Measurements from ENCODE around the gene CHGA.

The CHGA gene

DNA sequence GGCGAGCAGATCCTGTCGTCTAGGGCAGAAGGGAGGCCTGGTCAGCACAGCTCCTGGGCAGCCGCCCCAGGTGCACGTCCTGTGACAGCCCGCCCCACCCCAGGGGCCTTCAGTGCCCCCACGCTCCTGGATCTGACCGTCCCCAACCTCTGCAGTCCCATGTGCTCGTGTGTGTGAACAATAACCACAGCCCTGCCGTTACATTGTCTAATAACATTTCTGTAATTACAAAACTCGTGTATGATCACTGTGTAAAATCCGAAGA lies 39.8 kb downstream of the CHGA start:
- DNase-seq, result no peak

DNA sequence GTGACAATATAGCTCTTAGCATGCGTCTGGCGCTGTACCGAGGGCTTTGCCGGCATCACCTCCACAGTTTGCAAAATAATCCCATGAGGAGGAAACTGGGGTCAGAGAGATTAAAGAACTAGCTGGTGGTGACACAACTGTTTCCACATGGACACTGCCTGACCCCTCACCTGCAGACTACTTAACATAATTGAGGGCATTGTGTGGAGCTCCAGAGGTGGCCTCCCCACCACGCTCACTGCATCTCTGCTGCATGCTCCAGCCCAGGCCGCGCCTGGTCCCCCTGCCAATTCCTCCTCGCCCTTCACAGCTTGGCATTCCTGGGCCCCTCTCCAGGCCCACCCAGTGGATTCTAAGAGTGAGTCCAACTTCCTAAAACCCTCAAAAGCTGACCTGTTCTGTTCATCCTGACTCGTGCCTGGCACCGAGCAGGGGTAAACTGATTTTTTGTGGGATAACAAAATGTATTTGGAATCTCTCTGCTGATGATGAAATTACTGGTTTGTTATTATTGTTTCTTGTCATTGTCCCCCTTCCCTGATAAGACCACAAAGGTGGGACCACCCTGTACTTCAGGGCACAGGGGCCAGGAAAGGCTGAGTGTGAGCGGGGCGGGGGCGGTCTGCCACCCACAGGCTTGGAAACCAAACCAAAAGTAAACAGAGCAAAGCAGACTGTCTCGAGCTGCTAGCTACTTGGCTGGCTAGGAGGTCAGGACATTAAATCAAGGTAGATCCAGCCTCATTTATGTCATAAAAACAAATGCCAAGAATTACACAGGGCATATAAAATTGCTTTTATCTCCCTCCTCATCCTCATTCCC lies 40.6 kb downstream of the CHGA start:
- DNase-seq, result no peak

DNA sequence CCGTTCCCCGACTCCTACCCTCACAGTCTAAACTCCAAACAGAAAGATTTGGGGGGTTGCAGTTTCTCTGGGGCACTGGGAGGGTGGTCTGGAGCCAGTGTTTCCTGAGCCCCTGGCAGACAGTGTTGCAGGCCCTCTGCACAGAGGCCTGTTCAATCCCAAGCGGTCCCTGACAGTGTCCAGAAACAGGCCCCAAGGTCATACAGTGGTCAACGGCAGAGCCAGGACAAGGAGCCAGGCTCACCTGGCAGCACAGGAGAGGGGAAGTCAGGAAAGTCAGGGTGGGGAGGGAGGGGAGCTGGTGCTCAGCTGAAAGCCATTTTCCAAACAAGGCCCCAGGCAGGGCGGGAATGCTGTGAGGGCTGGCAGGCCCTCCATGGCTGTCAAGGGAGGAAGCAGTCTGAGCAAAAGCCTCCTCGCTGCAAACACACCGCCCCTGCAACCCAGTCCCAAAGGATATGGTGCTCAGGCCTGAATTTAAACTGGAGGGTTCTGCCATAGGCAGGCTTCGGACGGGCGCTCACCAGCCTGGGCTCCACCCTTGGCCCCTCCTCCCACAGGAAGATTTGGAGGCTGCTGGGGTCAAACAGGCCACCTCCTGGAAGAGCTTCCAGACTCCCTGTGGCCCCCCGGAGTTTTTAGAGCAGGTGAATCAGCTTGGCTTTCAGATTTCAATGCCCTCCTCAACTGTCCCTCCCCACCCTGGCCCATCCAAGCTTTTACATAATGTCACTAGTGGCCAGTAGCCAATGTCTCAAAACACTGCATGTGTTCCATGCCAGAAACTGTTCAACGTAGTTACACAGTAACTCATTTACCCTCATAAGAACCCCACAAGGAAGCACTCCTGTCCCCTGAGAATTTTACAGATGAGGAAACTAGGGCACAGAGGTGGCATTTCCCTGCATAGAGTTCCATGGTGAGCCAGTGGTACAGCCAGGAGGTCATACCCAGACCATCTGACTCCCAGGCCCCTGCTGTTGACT lies 41.5 kb downstream of the CHGA start:
- DNase-seq, result no peak

DNA sequence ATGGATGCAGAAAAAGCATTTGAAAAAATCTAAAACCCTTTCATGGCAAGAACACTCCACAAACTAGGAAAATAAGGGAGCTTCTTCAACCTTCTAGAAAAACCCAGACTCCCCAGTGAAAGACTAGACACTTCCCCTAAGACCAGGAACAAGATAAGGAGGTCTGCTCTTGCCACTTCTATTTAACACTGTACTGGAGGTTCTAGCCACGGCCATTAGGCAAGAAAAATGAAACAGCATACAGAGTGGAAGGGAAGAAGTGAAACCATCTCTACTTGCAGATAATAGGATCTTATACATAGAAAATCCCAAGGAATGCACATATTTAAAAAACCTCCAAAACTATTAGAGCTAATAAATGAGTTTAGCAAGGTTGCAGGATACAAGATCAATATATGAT lies 42.3 kb downstream of the CHGA start:
- no peak for DNase-seq

DNA sequence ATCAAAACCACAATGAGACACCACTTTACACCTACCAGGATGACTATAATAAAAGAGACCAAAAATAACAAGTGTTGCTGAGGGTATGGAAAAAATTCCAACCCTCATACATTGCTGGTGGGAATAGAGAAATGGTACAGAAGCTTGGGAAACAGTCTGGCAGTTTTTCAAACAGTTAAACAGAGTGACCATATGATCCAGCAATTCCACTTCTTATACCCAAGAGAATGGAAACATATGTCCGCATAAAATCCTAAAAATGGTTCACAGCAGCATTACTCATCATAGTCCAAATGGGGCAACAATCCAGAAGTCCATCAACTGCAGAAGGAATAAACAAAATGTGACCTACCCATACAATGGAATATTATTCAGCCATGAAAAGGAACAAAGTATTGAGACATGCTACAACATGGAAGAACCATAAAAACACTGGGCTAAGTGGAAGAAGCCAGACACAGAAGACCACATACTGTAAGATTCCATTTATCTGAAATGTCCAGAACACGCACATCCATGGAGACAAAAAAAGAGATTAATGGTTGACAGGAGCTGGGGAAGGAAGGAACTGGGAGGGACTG lies 44.5 kb downstream of the CHGA start:
- DNase-seq, result no peak

DNA sequence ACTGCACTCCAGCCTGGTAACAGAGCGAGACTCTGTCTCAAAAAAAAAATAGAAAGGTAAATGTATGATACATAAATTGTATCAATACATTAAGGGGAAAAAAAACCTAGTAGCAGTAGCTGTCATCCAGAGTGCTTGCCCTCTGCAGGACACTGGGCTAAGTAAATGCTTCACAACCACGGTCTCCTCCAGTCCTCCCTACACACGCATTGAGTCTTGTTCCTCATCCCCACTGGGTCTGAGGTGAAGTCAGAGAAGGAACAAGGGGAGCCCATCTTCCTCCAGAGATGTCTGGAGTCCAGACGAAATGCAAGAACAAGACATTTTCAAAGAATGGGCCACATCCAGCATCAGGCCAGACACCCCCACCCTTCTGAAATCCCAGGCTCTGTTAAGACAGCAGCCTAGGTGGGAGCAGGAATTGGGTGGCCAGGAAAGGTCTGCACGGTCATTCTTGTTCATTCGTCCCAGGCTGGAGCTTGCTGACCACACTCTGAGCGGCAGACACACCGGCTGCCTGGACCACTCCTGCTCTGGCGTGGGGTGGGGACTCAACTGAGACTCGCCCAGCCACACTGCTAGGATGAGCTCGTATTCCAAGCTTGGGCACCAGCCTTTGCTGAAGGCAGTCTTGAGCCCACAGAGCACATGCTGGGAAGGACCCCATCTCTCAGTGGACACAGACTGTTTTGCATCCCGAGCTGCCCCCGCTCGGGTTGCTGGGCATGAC lies 45.5 kb downstream of the CHGA start:
- no peak for DNase-seq

DNA sequence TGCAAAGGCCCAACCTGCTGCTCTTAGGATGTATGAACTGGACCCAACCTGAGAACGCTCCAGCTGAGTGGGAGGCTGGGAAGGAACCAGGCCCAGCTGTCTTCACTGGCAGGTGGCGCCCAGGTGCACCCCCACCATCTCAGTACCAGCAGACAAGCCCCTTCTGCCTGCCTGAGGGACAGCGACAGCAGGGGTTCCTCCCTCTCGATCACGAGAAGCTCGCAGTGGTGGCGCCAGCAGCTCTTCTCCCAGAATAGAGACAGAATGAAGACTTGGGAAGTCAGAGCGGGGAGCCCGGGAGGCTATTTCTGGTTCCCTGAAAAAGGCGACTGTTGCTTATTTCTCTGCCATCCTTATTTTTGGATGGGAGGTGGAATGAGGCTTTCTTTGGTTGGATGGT lies 46.5 kb downstream of the CHGA start:
- no peak for DNase-seq

DNA sequence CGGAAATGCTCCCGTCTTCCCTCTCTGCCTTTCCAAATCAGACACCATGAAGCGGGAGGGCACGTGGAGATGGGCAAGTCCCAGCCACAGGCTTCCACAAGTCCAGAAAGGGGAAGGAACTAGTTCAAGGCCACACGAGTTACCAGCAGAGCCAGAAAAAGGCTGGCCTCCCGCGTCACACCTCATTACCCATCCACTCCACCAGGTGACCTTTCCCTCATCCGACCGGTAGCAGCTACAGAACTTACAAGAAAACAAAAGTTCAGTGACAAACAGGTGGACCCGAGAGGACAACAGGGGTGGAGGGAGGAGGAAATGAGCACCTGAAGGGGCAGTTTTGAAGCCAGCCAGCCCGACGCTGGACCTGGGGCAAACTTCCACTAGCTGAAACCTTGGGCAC lies 46.9 kb downstream of the CHGA start:
- DNase-seq, result no peak

DNA sequence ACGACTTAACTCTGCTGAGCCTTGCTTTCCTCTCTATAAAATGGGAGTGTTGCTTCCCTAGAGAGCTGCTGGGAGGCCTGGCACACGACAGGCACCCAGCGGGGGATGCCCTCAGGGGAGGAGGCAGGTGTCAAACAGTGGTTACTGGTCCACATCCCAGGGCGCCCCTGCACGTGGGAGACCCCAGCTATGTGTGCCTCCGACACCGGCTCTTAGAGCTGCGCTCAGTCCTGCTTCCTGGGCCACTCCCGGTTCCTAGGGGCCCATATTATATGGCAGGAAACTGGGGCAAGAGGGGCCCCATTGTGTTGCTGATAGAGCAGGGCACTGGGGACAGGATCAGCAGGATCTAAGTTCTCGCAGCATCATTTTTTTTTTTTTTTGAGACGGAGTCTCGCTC lies 47.3 kb downstream of the CHGA start:
- DNase-seq, result no peak

DNA sequence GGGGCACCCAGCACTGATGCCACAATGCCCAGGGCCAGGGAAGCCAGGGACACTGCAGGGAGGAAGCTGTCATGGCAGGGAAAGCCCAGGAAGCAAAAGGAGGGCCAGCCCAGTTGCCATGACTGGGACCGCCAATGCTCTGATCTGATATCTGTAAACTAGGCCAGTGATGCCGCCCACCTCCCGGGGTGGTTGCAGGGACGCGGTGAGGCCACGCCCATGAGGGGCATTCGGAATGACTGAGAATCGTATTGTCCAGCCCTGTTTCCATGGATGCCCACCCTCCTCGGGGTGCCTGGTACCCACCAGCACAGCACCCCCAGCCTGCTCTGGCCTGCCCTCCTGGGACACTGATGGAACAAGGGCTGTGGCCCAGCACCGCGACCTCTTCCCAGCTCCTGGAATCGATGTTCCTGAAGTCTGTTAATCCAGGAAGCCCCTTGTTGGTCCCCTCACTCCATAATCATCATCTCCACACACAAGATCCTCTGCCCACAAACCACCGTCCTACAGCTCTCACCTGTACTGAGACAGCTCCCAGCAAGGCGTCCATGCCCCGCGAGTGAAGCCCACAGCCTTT lies 48.7 kb downstream of the CHGA start:
- DNase-seq, result no peak

DNA sequence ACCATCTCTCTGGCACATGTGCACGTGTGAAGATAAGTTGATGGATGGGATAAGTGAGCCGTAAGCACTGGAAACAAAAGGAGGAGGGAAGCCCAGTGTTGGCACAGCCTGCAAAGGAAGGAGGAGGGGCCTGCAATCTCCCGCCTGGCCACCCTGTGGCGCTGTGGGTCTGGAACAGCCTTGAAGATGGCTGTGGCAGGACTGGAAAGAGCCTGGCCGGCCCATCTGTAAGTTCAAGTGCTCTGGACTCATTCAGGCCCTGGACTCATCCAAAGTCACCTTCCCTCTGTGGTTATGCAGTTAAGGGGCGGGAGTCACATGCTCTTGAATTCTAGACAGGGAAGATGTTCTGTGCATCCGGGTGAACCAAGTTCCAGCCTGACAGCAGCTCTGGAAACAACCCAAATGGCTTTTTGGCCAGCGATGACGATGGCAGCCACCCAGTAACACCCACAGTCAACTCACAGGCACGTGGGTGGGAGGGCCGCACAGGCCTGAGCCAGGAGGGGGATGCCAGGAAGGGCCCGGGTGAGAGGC lies 50.4 kb downstream of the CHGA start:
- no peak for DNase-seq

DNA sequence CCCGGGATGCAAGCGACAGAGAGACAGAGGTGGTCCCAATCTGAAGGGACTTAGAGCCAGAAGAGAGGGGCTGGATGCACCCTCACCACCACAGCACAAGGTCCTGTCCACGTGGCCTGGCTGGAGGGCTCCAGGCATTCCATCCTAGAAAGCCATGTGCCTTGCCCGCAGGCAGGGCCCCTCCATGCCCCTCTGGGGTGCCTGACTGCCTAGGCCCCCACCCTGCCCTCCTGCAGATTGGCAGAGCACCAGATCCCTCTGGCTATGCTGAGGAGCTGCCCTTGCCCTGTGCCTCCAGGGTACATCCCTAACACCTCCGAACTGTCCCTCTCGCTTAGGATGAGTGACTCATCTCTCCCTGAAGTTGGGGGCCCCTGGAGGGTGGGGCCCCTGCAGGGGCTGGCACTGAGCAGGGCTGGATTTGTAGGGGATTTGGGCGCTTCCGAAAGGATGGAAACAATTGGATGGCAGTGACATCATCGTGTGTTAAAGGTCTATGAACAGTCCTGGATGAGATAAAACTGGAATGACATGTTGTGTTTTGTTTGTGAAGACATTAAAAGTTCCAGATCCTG lies 50.9 kb downstream of the CHGA start:
- DNase-seq, result no peak

DNA sequence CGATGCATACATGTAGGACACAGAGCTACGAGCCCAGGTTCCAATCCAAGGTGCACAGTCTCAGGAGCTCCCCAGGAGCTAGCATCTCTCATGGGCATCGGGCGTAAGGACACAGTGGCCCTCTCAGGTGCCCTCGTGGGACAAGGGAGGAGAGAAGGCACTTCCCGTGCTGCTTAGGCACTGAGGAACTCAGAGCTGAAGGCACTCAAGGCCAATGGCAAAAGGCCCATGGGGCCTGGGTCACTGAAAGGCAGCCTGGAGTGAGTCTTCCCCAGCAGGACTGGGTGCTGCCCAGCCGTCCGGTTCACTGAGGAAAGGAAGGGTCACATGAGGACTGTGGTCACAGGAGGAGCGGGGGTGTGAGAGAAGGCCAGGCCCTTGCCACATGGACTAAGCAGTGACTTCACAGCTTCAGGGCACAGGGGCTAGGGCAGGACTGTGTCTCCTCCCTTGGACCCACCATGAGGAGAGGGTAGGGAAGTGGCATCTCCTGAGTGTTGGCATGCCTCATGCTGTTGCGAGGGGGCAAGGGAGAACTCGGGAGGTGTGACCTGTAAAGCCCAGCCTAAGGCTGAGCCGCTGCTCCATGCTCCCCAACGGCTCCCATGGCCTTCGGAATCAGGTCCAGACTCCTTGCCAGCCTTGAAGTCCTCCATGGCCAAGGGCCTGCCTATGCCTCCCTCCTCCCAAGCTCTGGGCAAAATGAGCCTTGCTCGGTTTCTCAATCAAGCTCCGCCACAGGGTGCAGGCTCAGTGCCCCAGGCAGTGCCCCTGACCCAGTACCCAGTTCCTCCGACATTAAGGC lies 51.8 kb downstream of the CHGA start:
- DNase-seq, result no peak

DNA sequence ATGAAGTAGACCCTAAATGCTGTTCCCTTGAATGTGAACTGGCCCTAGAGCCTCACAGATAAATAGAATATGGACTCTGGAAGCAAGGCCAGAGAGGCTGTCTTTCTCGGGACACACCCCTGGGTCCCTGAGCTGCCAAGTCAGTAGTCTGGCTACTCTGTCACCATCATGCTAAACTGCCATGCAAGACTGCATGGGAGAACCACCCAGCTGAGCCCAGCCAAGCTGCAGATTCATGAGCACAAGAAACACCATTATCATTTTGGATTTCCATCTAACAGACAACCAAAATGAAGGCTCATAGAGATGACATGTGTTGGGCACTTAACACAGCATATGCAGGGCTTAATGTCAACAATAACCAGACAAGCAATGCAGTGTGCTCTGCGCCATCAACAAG lies 53.3 kb downstream of the CHGA start:
- DNase-seq, result no peak

DNA sequence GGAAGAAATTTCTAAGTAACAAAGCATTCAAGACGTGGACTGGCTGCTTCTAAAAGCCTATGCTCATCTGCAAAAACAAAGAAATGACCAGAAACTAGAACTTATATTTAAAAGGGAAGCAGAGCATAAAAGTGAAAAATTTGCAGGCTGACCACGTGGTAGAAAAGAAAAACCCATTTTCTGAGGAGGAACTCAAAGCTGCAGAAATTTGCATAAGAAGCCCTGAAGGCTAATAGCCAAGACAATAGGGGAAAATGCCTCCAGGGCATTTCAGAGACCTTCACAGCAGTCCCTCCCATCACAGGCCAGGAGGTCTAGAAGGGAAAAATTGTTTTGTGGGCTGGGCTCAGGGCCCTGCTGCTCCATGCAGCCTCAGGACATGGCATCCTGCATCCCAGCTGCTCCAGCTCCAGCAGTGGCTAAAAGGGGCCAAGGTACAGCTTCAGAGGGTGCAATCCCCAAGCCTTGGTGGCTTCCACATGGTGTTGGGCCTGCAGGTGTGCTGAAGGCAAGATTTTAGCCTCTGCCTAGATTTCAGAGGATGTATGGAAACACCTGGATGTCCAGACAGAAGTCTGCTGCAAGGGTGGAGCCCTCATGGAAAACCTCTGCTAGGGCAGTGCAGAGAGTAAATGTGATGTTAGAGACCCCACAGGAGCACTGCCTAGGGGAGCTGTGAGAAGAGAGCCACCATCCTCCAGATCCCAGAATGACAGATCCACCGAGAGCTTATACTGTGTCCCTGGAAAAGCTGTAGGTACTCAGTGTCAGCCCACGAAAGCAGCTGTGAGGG lies 55.5 kb downstream of the CHGA start:
- no peak for DNase-seq

DNA sequence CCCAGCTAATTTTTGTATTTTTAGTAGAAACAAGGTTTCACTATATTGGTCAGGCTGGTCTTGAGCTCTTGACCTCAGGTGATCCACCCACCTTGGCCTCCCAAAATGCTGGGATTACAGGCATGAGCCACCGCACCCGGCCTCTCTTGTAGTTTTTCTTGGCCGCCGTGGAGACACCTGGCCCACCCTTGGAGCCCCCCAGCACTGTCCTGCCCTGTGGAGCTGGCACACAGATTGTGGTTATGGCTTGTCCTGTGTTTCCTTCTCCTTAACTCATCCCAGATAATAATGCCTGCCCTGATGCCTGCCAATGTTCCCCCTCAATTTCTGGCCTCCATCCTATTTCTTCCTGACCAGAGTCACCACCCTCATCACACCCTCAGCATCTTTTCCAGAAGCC lies 57.9 kb downstream of the CHGA start:
- DNase-seq, result no peak

DNA sequence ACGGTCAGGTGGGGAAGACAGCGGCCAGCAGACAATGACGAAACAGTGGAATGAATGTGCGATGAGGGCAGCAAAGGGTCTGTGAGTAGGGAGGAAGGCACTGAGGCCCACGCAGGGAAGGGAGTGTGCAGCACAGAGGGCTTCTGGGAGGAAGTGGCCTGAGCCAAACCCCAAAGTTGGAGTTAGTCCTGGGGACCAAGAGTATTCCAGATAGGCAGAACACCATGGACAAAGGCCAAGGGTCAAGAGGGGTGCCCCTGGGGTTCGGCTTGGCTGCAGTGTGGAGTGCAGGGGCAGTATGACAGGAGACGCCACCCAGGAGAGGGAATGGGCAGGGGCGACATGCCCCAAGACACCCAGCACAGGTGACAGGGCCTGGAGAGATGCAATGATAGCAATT lies 58.8 kb downstream of the CHGA start:
- DNase-seq, result no peak

DNA sequence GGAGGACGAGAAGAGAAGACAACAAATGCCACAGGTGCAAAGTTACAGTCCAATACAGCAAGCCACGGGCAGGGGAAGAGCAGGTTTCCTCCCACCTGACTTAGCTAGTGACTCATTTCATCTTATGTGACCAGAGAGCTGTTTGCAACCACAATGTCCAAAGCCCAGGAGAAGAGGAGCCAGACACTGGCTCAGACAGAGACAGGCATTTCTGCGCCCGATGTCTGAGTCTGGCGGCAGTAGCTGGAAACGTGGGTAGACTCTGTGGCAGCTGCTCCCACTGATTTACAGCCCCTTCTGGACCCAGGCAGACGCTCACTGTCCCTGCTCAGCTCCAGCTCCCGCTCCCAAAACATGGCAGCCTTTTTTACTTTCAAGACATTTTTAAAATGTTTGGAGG lies 60.0 kb downstream of the CHGA start:
- no peak for DNase-seq

DNA sequence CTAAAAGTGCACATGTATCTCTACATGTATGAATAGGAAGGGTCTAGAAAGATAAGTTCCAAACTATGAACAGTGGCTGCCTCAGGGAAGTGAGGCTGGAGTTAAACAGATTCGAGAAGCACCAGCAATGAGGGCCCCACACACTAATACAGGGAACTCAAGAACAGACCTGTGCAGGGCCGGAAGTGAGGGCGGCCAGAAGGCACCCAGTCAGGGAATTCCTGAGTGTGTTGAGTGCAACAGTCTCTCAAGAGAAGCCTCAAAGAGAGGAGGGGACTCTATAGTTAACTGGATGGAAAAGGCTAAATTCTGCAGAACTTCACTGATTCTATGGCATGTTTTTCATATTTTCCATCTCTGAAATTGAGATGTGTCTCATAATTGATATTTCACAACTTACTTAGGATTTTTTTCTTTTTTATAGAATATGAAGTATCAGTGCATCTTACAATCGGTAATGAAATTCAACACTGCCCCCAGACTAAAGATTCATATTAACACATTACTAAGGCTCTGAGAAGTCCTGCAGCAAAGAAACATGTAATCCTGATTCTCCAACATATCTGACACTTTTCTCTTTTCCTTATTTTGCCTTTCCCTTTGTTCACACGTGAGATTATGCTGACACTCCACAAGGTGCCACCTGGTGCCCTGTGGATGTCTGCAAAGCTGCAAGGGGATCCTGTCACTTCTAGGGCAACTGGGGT lies 61.3 kb downstream of the CHGA start:
- DNase-seq, result no peak
